Liver (tissue), 9 donors: ENCODE measurements around the gene DNAJB14. TPM values are rescaled to one million over a fixed set of nuclear protein-coding genes. Genes with fewer than 3 reads are reported as not detected.
"Not testable (repeated sequence)": the region's sequence is repeated elsewhere in the genome, so short reads cannot be mapped to it uniquely, and the experiment has no call there.

Experiments used
- DNase-seq: peaks from one replicate; pipeline ENCODE4 v3.0.0-alpha.2; 2017; ENCODE audit warnings: low spot score
- H3K27ac ChIP-seq, 2 donors: one replicate each; pipeline ENCODE4 v1.7.0; 2013; ENCODE audit warnings: inconsistent platforms in 2 of 2, low read length in 2 of 2, control low read depth in 1 of 2, low read depth in 1 of 2, mild to moderate bottlenecking in 1 of 2
- H3K27me3 ChIP-seq, 4 donors: one replicate each; pipeline versions ENCODE4 v1.6.1 to v1.7.0; 2013; ENCODE audit warnings: low read length in 3 of 4, inconsistent platforms in 1 of 4, mild to moderate bottlenecking in 1 of 4, moderate library complexity in 1 of 4; ENCODE audit not compliant: control insufficient read depth in 4 of 4, insufficient read depth in 4 of 4
- H3K36me3 ChIP-seq, 4 donors: one replicate each; pipeline versions ENCODE4 v1.6.1 to v1.7.0; 2013; ENCODE audit warnings: low read length in 3 of 4, mild to moderate bottlenecking in 3 of 4, low read depth in 1 of 4, moderate library complexity in 1 of 4; ENCODE audit not compliant: control insufficient read depth in 4 of 4, insufficient read depth in 3 of 4
- H3K4me1 ChIP-seq, 4 donors: one replicate each; pipeline versions ENCODE4 v1.6.1 to v1.7.0; 2013; ENCODE audit warnings: low read length in 3 of 4, mild to moderate bottlenecking in 3 of 4, moderate library complexity in 1 of 4; ENCODE audit not compliant: control insufficient read depth in 4 of 4, insufficient read depth in 4 of 4
- H3K4me3 ChIP-seq, 3 donors: one replicate each; pipeline versions ENCODE4 v1.6.1 to v1.7.0; 2013; ENCODE audit warnings: low read length in 3 of 3, control low read depth in 1 of 3, low read depth in 1 of 3, mild to moderate bottlenecking in 1 of 3
- H3K9ac ChIP-seq, 2 donors: one replicate each; pipeline ENCODE4 v1.7.0; 2013; ENCODE audit warnings: low read length in 2 of 2, mild to moderate bottlenecking in 2 of 2, moderate library complexity in 2 of 2, control low read depth in 1 of 2, low read depth in 1 of 2
- H3K9me3 ChIP-seq, 4 donors: one replicate each; pipeline versions ENCODE4 v1.6.1 to v1.7.0; 2013; ENCODE audit warnings: low read length in 3 of 4; ENCODE audit not compliant: control insufficient read depth in 4 of 4
- ATF3 ChIP-seq: IDR thresholded peaks from 2 replicates; pipeline ENCODE4 v1.6.1; 2016; ENCODE audit warnings: antibody characterized with exemption
- EGR1 ChIP-seq, 2 donors: IDR thresholded peaks; 2 replicates each; pipeline ENCODE4 v1.6.1; 2016 to 2018; ENCODE audit warnings: antibody characterized with exemption in 2 of 2, low read depth in 2 of 2
- FOXA1 ChIP-seq: IDR thresholded peaks from 2 replicates; pipeline ENCODE4 v1.6.1; 2016; ENCODE audit warnings: antibody characterized with exemption
- MAX ChIP-seq: IDR thresholded peaks from 2 replicates; pipeline ENCODE4 v1.6.1; 2016; ENCODE audit warnings: antibody characterized with exemption
- NR2F2 ChIP-seq: IDR thresholded peaks from 2 replicates; pipeline ENCODE4 v1.6.1; 2016; ENCODE audit warnings: antibody characterized with exemption
- RAD21 ChIP-seq, 2 donors: IDR thresholded peaks; 2 replicates each; pipeline ENCODE4 v1.6.1; 2016; ENCODE audit warnings: antibody characterized with exemption in 2 of 2, mild to moderate bottlenecking in 2 of 2
- REST ChIP-seq: IDR thresholded peaks from 2 replicates; pipeline ENCODE4 v1.6.1; 2016; ENCODE audit warnings: antibody characterized with exemption, mild to moderate bottlenecking
- RXRA ChIP-seq, 2 donors: IDR thresholded peaks; 2 replicates each; pipeline ENCODE4 v1.6.1; 2017 to 2018; ENCODE audit warnings: antibody characterized with exemption in 2 of 2, mild to moderate bottlenecking in 1 of 2
- SP1 ChIP-seq: IDR thresholded peaks from 2 replicates; pipeline ENCODE4 v1.6.1; 2018; ENCODE audit warnings: antibody characterized with exemption, mild to moderate bottlenecking
- TAF1 ChIP-seq: conservative IDR thresholded peaks from 2 replicates; pipeline ENCODE4 v1.6.1; 2016; ENCODE audit warnings: antibody characterized with exemption, mild to moderate bottlenecking
- YY1 ChIP-seq: IDR thresholded peaks from 2 replicates; pipeline ENCODE4 v1.6.1; 2016; ENCODE audit warnings: antibody characterized with exemption, mild to moderate bottlenecking
- WGBS: extraction: QIAGEN DNeasy Blood & Tissue Kit; methylation state at CpG from one replicate; pipeline ENCODE4 v1.1.7; 2013; 5-methylcytosine and 5-hydroxymethylcytosine counted together
- polyA plus RNA-seq, 2 donors: library from polyadenylated mRNA; stranded (reverse) in 1 of 2; unstranded in 1 of 2; fragments of 200-250 nt in 1 of 2; fragments of >200 nt in 1 of 2; fragmentation: Nextera tagmentation in 1 of 2; extraction: Ambion mirVana in 1 of 2; gene quantifications; one replicate each; pipeline versions ENCODE4 v1.2.1 to v1.2.3, GENCODE V29; 2013 to 2015
- total RNA-seq, 2 donors: library from RNA; depleted of rRNA; stranded (reverse); fragments of >200 nt; gene quantifications; one replicate each; pipeline ENCODE4 v1.2.3, GENCODE V29; 2014
- donor health status: healthy.
- donor health status: healthy.
- donor health status: healthy.
- donor health status: healthy.
- donor health status: healthy.

DNAJB14 gene
- total and polyA plus RNA-seq, 4 donors, result 8.1 to 15.1 (median 8.9) TPM

GRCh38 chr4:99965173-99965572, 18.8 kb upstream of the DNAJB14 start:
- no peaks in the 10 kb centered on the region for H3K9me3 ChIP-seq

GRCh38 chr4:99961711-99962110, 15.3 kb upstream of the DNAJB14 start:
- H3K27ac ChIP-seq, result no peak overlapping the region
- WGBS, result 95% methylated on average over 1 of the region's 1 CpG
- H3K27me3 ChIP-seq, result no peaks in the 10 kb centered on the region
- no peak overlapping the region for H3K4me3 ChIP-seq
- H3K36me3 ChIP-seq, result no peaks in the 10 kb centered on the region
- H3K9me3 ChIP-seq, result no peaks in the 10 kb centered on the region
- no peaks in the 10 kb centered on the region for H3K4me1 ChIP-seq
- DNase-seq, result no peak
- no peak for TF ChIP-seq NR2F2
- no peak for TF ChIP-seq TAF1
- no peak for TF ChIP-seq MAX
- TF ChIP-seq EGR1 (IDR thresholded peaks at IDR 0.05; ENCODE audit: low read depth in 2 of 2), result no peak
- no peak for TF ChIP-seq SP1
- no peak for TF ChIP-seq REST
- no peak for TF ChIP-seq ATF3
- H3K9ac ChIP-seq, result no peak overlapping the region

More at GRCh38 chr4:99965173-99965572, 18.8 kb upstream of the DNAJB14 start:
- H3K27ac ChIP-seq, result no peak overlapping the region
- H3K4me1 ChIP-seq, result no peaks in the 10 kb centered on the region
- no peak for TF ChIP-seq RAD21 (IDR thresholded peaks at IDR 0.05)
- no peak for TF ChIP-seq FOXA1
- TF ChIP-seq YY1, result no peak
- H3K9ac ChIP-seq, result no peak overlapping the region
- H3K4me3 ChIP-seq, result no peak overlapping the region
- H3K36me3 ChIP-seq, result no peaks in the 10 kb centered on the region
- no peaks in the 10 kb centered on the region for H3K27me3 ChIP-seq
- no peak for DNase-seq

GRCh38 chr4:99960648-99961047, 14.2 kb upstream of the DNAJB14 start:
- no peak for TF ChIP-seq REST
- no peak for TF ChIP-seq FOXA1
- no peak for TF ChIP-seq EGR1 (IDR thresholded peaks at IDR 0.05; ENCODE audit: low read depth in 2 of 2)
- no peak for TF ChIP-seq TAF1
- TF ChIP-seq RAD21 (IDR thresholded peaks at IDR 0.05), result no peak
- TF ChIP-seq MAX, result no peak
- no peak for TF ChIP-seq RXRA (IDR thresholded peaks at IDR 0.05)
- no peak overlapping the region for H3K4me3 ChIP-seq
- H3K27me3 ChIP-seq, result no peaks in the 10 kb centered on the region
- H3K36me3 ChIP-seq, result no peaks in the 10 kb centered on the region
- H3K4me1 ChIP-seq, result no peaks in the 10 kb centered on the region
- no peak for DNase-seq
- no peaks in the 10 kb centered on the region for H3K9me3 ChIP-seq
- no peak overlapping the region for H3K9ac ChIP-seq
- no peak overlapping the region for H3K27ac ChIP-seq
- WGBS, result 81% methylated on average over 2 of the region's 2 CpGs

- not testable (repeated sequence) for H3K4me1 ChIP-seq, H3K27me3 ChIP-seq, H3K9me3 ChIP-seq, H3K4me3 ChIP-seq, H3K36me3 ChIP-seq, H3K9ac ChIP-seq, H3K27ac ChIP-seq, DNase-seq
- 93% methylated on average over 3 of the region's 3 CpGs for WGBS
Observed at GRCh38 chr4:99958207-99958606, 11.8 kb upstream of the DNAJB14 start.
